ENCODE results near the gene MAPK12. TPM values are rescaled to one million over a fixed set of nuclear protein-coding genes. Genes with fewer than 3 reads are reported as not detected.

MAPK12 gene
- total RNA-seq, 1 donor from 2014 or later = 88.5 TPM

GRCh38 chr22:50280022-50280707, 18.7 kb upstream of the MAPK12 start:
- no peaks in the 10 kb centered on the region for H3K4me1 Mint-ChIP-seq (ENCODE audit: low read depth, unreplicated experiment)

GRCh38 chr22:50278956-50279619, 17.6 kb upstream of the MAPK12 start:
- no peak for DNase-seq
- H3K36me3 Mint-ChIP-seq (ENCODE audit: unreplicated experiment) = no peaks in the 10 kb centered on the region
- peaks cover 2% of the 10 kb centered on the region for H3K4me1 Mint-ChIP-seq (ENCODE audit: low read depth, unreplicated experiment)
- H3K27ac Mint-ChIP-seq (ENCODE audit: unreplicated experiment) = no peak overlapping the region
- TF ChIP-seq, protein P1, sequence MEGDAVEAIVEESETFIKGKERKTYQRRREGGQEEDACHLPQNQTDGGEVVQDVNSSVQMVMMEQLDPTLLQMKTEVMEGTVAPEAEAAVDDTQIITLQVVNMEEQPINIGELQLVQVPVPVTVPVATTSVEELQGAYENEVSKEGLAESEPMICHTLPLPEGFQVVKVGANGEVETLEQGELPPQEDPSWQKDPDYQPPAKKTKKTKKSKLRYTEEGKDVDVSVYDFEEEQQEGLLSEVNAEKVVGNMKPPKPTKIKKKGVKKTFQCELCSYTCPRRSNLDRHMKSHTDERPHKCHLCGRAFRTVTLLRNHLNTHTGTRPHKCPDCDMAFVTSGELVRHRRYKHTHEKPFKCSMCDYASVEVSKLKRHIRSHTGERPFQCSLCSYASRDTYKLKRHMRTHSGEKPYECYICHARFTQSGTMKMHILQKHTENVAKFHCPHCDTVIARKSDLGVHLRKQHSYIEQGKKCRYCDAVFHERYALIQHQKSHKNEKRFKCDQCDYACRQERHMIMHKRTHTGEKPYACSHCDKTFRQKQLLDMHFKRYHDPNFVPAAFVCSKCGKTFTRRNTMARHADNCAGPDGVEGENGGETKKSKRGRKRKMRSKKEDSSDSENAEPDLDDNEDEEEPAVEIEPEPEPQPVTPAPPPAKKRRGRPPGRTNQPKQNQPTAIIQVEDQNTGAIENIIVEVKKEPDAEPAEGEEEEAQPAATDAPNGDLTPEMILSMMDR (IDR thresholded peaks at IDR 0.05; ENCODE audit: partially characterized antibody, unreplicated experiment) = no peak
- H3K9me3 Mint-ChIP-seq (ENCODE audit: unreplicated experiment) = peaks cover 1% of the 10 kb centered on the region
- H3K4me3 Mint-ChIP-seq (ENCODE audit: unreplicated experiment) = no peak overlapping the region
- H3K27me3 Mint-ChIP-seq (ENCODE audit: unreplicated experiment) = peaks cover 3% of the 10 kb centered on the region

More at GRCh38 chr22:50280022-50280707, 18.7 kb upstream of the MAPK12 start:
- Mint-ChIP-seq H3K27ac (ENCODE audit: unreplicated experiment) (no peak overlapping the region), H3K27me3 (ENCODE audit: unreplicated experiment) (peaks cover 3% of the 10 kb centered on the region), H3K4me3 (ENCODE audit: unreplicated experiment) (no peak overlapping the region), H3K36me3 (ENCODE audit: unreplicated experiment) (no peaks in the 10 kb centered on the region), H3K9me3 (ENCODE audit: unreplicated experiment) (peaks cover 1% of the 10 kb centered on the region)
- DNase-seq = no peak
- TF ChIP-seq, protein P1 (IDR thresholded peaks at IDR 0.05; ENCODE audit: partially characterized antibody, unreplicated experiment) = no peak

DNA sequence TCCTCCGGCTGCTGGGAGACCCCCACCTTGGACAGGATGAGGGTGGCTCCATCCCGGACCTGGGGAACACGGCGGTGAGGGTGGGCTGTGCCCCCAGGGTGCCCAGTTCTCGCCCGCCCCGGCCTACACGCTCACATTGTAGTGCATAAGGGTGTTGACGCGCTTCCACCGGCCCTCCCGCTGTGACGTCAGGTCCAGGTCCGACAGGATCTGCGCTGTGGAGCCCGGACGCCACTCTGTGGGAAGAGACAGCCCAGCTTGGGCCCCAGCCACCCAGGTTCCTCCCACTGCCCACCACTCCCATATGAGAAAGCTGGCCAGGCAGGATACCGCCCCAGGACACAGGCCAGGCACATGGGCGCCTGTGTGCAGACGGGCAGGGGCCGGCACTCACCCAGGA, 17.0 kb upstream of the MAPK12 start:
- Mint-ChIP-seq H3K4me1 (ENCODE audit: low read depth, unreplicated experiment) (peaks cover 8% of the 10 kb centered on the region), H3K9me3 (ENCODE audit: unreplicated experiment) (peaks cover 3% of the 10 kb centered on the region), H3K27me3 (ENCODE audit: unreplicated experiment) (peaks cover 3% of the 10 kb centered on the region), H3K27ac (ENCODE audit: unreplicated experiment) (no peak overlapping the region), H3K36me3 (ENCODE audit: unreplicated experiment) (no peaks in the 10 kb centered on the region), H3K4me3 (ENCODE audit: unreplicated experiment) (no peak overlapping the region)
- TF ChIP-seq, protein P1 (IDR thresholded peaks at IDR 0.05; ENCODE audit: partially characterized antibody, unreplicated experiment) = no peak
- DNase-seq = no peak

DNA sequence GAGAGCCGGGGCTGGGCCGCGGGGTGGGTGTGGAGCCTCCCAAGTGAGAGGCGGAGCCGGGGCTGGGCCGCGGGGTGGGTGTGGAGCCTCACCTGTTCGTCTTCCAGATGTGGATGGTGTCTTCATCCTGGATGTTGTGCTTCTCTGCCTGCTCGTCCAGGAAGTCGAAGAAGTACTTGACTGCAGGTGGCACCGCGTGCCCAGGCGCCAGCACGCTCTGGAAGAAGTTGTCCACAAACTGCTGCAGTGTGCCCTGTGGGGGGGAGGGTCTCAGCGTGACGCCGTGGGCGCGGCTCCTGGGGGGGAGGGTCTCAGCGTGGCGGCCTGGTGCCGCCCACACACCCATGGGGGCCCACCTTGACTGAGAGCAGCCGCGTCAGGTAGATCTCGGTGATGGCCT, 16.3 kb upstream of the MAPK12 start:
- Mint-ChIP-seq H3K27ac (ENCODE audit: unreplicated experiment) (no peak overlapping the region), H3K36me3 (ENCODE audit: unreplicated experiment) (no peaks in the 10 kb centered on the region), H3K4me1 (ENCODE audit: low read depth, unreplicated experiment) (peaks cover 11% of the 10 kb centered on the region)

More for the DNA sequence above, 16.3 kb upstream of the MAPK12 start:
- H3K27me3 Mint-ChIP-seq (ENCODE audit: unreplicated experiment) = peaks cover 3% of the 10 kb centered on the region
- peaks cover 3% of the 10 kb centered on the region for H3K9me3 Mint-ChIP-seq (ENCODE audit: unreplicated experiment)
- H3K4me3 Mint-ChIP-seq (ENCODE audit: unreplicated experiment) = no peak overlapping the region
- TF ChIP-seq, protein P1 (IDR thresholded peaks at IDR 0.05; ENCODE audit: partially characterized antibody, unreplicated experiment) = no peak
- DNase-seq = no peak

Measured in glutamatergic neuron (in vitro differentiated cells).